ENCODE data around the gene PNO1.

PNO1 gene

GRCh38 chr2:68134120-68134519 lies 23.6 kb upstream of the PNO1 start:
- no peak overlapping the region for H3K4me3 ChIP-seq
- no peak for TF ChIP-seq CTCF (IDR thresholded peaks at IDR 0.05)
- no peak overlapping the region for H3K27ac ChIP-seq
- no peak for DNase-seq (ENCODE audit: low spot score)

GRCh38 chr2:68134554-68134953 lies 23.1 kb upstream of the PNO1 start:
- Histone ChIP-seq H3K4me3 (no peak overlapping the region), H3K27ac (no peak overlapping the region)
- no peak for DNase-seq (ENCODE audit: low spot score)
- no peak for TF ChIP-seq CTCF (IDR thresholded peaks at IDR 0.05)

- no peak for DNase-seq (ENCODE audit: low spot score)
- TF ChIP-seq CTCF (IDR thresholded peaks at IDR 0.05): no peak
- H3K4me3 ChIP-seq: no peak overlapping the region
- no peak overlapping the region for H3K27ac ChIP-seq
Observed at GRCh38 chr2:68135448-68136320, 22.0 kb upstream of the PNO1 start.

- no peak for DNase-seq (ENCODE audit: low spot score)
- no peak for TF ChIP-seq CTCF (IDR thresholded peaks at IDR 0.05)
- H3K27ac ChIP-seq: no peak overlapping the region
- H3K4me3 ChIP-seq: no peak overlapping the region
Observed at GRCh38 chr2:68141875-68142274, 15.8 kb upstream of the PNO1 start.

GRCh38 chr2:68151037-68151436 lies 6.7 kb upstream of the PNO1 start:
- no peak for DNase-seq (ENCODE audit: low spot score)
- Histone ChIP-seq H3K4me3 (no peak overlapping the region), H3K27ac (no peak overlapping the region)
- TF ChIP-seq CTCF (IDR thresholded peaks at IDR 0.05): no peak

- no peak overlapping the region for H3K27ac ChIP-seq
- no peak for TF ChIP-seq CTCF (IDR thresholded peaks at IDR 0.05)
- DNase-seq (ENCODE audit: low spot score): no peak
- H3K4me3 ChIP-seq: no peak overlapping the region
Observed at GRCh38 chr2:68152681-68153347, 4.9 kb upstream of the PNO1 start.

- Histone ChIP-seq H3K4me3 (no peak overlapping the region), H3K27ac (no peak overlapping the region)
- TF ChIP-seq CTCF (IDR thresholded peaks at IDR 0.05): no peak
- DNase-seq (ENCODE audit: low spot score): no peak
Observed at GRCh38 chr2:68155618-68156017, 2.1 kb upstream of the PNO1 start.
